Measurements from ENCODE around the gene MRC2. TPM values are rescaled to one million over a fixed set of nuclear protein-coding genes. Genes with fewer than 3 reads are reported as not detected.
A peak's percentile ranks its signal among the peaks of the same experiment; 100 is the strongest.

Gene MRC2
- total and polyA plus RNA-seq, 9 of the 15 experiments (the other 6 are each of a cell fraction or from before 2014, with no cell fraction given): 0.28 to 11.5 (median 6.6) TPM

DNA sequence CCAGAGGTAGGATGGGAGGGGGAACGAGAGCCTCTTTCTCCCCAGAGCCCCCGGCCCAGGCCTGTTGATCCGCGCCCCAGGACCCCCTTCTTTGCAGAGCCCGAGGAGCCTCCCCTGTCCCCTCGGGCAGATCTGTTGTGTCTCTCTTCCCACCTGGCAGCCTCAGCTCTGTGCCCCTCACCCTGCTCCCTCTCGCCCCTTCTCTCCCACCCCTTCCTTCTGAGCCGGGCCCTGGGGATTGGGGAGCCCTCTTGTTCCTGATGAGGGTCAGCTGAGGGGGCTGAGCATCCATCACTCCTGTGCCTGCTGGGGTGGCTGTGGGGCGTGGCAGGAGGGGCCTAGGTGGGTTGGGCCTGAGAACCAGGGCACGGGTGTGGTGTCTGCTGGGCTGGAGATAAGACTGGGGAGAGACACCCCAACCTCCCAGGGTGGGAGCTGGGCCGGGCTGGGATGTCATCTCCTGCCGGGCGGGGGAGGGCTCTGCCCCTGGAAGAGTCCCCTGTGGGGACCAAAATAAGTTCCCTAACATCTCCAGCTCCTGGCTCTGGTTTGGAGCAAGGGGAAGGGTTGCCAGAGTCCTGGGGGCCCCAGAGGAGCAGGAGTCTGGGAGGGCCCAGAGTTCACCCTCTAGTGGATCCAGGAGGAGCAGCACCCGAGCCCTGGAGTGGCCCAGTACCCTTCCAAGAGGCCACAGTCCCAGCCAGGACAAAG, 65.4 kb downstream of the MRC2 start:
- peak overlapping the region; percentile 56 to 77 for H3K9ac ChIP-seq (ENCODE audit: insufficient read depth in 1 of 2, low read depth in 2 of 2, low read length in 2 of 2)
- H3K4me1 ChIP-seq (replicated peaks in 1 of 2; ENCODE audit: control insufficient read depth in 2 of 2, insufficient read depth in 2 of 2, low read length in 2 of 2): peaks cover 29 to 57% of the 10 kb centered on the region in 2 experiments; a peak in 4 of 5 replicates
- BruUV-seq (replicated peaks): no TSS peak
- ATAC-seq (peak; percentile 91), FAIRE-seq (peak; percentile 93), DNase-seq (ENCODE audit: extremely low read depth in 1 of 4, low spot score in 3 of 4) (peak; percentile 90 to 95 (median 93))
- POLR2A ChIA-PET: interaction anchor here (0.6 to 2.0 kb wide), 3 partner anchors 12 to 271 kb away, joined by 3 to 6 read pairs (median 3); no protein-coding TSS in a partner anchor
- no peaks in the 10 kb centered on the region for H3K79me2 ChIP-seq (ENCODE audit: control insufficient read depth, insufficient read depth, low read length)
- in situ Hi-C loops (cut with MboI) (loop anchor here (25.0 kb wide), 1 partner anchor 719 kb away; no protein-coding TSS in a partner anchor), intact Hi-C loops (cut with micrococcal nuclease) (no loop called here)
- H4K20me1 ChIP-seq (replicated peaks; ENCODE audit: control insufficient read depth, insufficient read depth, low read length): no peaks in the 10 kb centered on the region
- 2% methylated on average over 5 of the region's 14 CpGs for WGBS (ENCODE audit: insufficient coverage, low coverage, missing lambda C conversion rate)
- CTCF ChIA-PET (ENCODE audit: low intra/inter-chr PET ratio): interaction anchor here (0.7 kb wide), 1 partner anchor 345 kb away, joined by 4 read pairs; no protein-coding TSS in a partner anchor
- H3K4me3 ChIP-seq: no peak overlapping the region
- peaks cover 3% of the 10 kb centered on the region for H3K9me1 ChIP-seq (ENCODE audit: control insufficient read depth, insufficient read depth, low read length)
- peak overlapping the region; percentile 64 for H2AFZ ChIP-seq (ENCODE audit: low read depth, low read length)
- no peaks in the 10 kb centered on the region for H3K27me3 ChIP-seq (ENCODE audit: control insufficient read depth in 2 of 2, insufficient read depth in 2 of 2, low read length in 2 of 2)
- no peaks in the 10 kb centered on the region; the same call in 2 of the 3 replicates for H3K36me3 ChIP-seq (ENCODE audit: control insufficient read depth, insufficient read depth, low read length)
- H3K9me3 ChIP-seq (replicated peaks; ENCODE audit: control insufficient read depth, insufficient read depth, low read depth, low read length): no peaks in the 10 kb centered on the region
- peak overlapping the region; percentile 62 for H3K4me2 ChIP-seq (ENCODE audit: insufficient read depth, low read length)
- H3K27ac ChIP-seq (ENCODE audit: extremely low read depth, low read depth, low read length): peak overlapping the region; percentile 30
- TF ChIP-seq CSDE1 (IDR thresholded peaks at IDR 0.05) (no peak), CTBP1 (IDR thresholded peaks at IDR 0.05; ENCODE audit: borderline replicate concordance) (peak; percentile 85; the same call in 1 of the 2 replicates), DDX20 (tag; IDR thresholded peaks at IDR 0.05; ENCODE audit: low read depth) (no peak), SMARCA4 (IDR thresholded peaks at IDR 0.05) (peak; percentile 58; the same call in 1 of the 2 replicates), TGIF2 (CRISPR knock-in tag; IDR thresholded peaks at IDR 0.05) (no peak), RAD51 (IDR thresholded peaks at IDR 0.05; ENCODE audit: borderline replicate concordance, low read depth) (no peak), SPI1 (IDR thresholded peaks at IDR 0.05; ENCODE audit: borderline replicate concordance, low read depth, low read length) (no peak), FOXP1 (CRISPR knock-in tag; IDR thresholded peaks at IDR 0.05) (no peak), RAD21 (CRISPR knock-in tag; conservative IDR thresholded peaks at IDR 0.05 in 1 of 2, IDR thresholded peaks at IDR 0.05 in 1 of 2) (peak; percentile 33 to 60; a peak in 3 of 4 replicates), NRF1 (conservative IDR thresholded peaks at IDR 0.05 in 1 of 2, IDR thresholded peaks at IDR 0.05 in 1 of 2) (no peak), RB1 (IDR thresholded peaks at IDR 0.05; ENCODE audit: low read depth) (0 out of 2 replicates have a peak, but pooled peaks have one; percentile 22), MAZ (CRISPR knock-in tag; conservative IDR thresholded peaks at IDR 0.05 in 1 of 2, IDR thresholded peaks at IDR 0.05 in 1 of 2) (peak; percentile 37 to 64; a peak in 3 of 4 replicates), MTA3 (IDR thresholded peaks at IDR 0.05; ENCODE audit: borderline replicate concordance) (no peak), PML (IDR thresholded peaks at IDR 0.05; ENCODE audit: low read length) (no peak), ZNF133 (CRISPR knock-in tag; IDR thresholded peaks at IDR 0.05) (no peak), MYNN (IDR thresholded peaks at IDR 0.05) (peak; percentile 65; the same call in 1 of the 2 replicates), MYNN (CRISPR knock-in tag; IDR thresholded peaks at IDR 0.05) (no peak), ARNT (IDR thresholded peaks at IDR 0.05) (no peak), ZEB2 (IDR thresholded peaks at IDR 0.05) (peak; percentile 36; the same call in 1 of the 2 replicates), MTF1 (CRISPR knock-in tag; IDR thresholded peaks at IDR 0.05; ENCODE audit: borderline replicate concordance) (no peak)
- TF ChIP-seq, protein P1, sequence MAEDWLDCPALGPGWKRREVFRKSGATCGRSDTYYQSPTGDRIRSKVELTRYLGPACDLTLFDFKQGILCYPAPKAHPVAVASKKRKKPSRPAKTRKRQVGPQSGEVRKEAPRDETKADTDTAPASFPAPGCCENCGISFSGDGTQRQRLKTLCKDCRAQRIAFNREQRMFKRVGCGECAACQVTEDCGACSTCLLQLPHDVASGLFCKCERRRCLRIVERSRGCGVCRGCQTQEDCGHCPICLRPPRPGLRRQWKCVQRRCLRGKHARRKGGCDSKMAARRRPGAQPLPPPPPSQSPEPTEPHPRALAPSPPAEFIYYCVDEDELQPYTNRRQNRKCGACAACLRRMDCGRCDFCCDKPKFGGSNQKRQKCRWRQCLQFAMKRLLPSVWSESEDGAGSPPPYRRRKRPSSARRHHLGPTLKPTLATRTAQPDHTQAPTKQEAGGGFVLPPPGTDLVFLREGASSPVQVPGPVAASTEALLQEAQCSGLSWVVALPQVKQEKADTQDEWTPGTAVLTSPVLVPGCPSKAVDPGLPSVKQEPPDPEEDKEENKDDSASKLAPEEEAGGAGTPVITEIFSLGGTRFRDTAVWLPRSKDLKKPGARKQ (CRISPR knock-in tag; IDR thresholded peaks at IDR 0.05): no peak
- TF ChIP-seq, protein P2, sequence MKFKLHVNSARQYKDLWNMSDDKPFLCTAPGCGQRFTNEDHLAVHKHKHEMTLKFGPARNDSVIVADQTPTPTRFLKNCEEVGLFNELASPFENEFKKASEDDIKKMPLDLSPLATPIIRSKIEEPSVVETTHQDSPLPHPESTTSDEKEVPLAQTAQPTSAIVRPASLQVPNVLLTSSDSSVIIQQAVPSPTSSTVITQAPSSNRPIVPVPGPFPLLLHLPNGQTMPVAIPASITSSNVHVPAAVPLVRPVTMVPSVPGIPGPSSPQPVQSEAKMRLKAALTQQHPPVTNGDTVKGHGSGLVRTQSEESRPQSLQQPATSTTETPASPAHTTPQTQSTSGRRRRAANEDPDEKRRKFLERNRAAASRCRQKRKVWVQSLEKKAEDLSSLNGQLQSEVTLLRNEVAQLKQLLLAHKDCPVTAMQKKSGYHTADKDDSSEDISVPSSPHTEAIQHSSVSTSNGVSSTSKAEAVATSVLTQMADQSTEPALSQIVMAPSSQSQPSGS (CRISPR knock-in tag; IDR thresholded peaks at IDR 0.05): no peak

All from K562 (cell line).